ENCODE results near the gene COL4A3.

GRCh38 chr2:227186751-227187150 is 22.3 kb downstream of the COL4A3 start:
- TF ChIP-seq CTCF (IDR thresholded peaks at IDR 0.05) = no peak
- TF ChIP-seq POLR2A (IDR thresholded peaks at IDR 0.05) = no peak

Data from adrenal gland (tissue), 5 donors.